Heart right ventricle (tissue), 16 donors: Measurements from ENCODE around the gene EPX. TPM values are rescaled to one million over a fixed set of nuclear protein-coding genes. Genes with fewer than 3 reads are reported as not detected.

Source experiments
- ATAC-seq, 8 donors: fragments of 200-7000 bp; cut with Tn5 transposase; one replicate each; pipeline ENCODE4 v1.9.1; 2020; ENCODE audit warnings: mild to moderate bottlenecking in 8 of 8, moderate library complexity in 8 of 8, moderate number of reproducible peaks in 1 of 8
- DNase-seq, 2 donors: peaks; one replicate each; pipeline ENCODE4 v3.0.0-alpha.2; 2020
- H3K27ac ChIP-seq, 10 donors: fragments of 200-600 bp; sonication (generic) in 2 of 10; one replicate each; pipeline versions ENCODE4 v1.5.0 to v1.8.0; 2020 to 2022; ENCODE audit warnings: mild to moderate bottlenecking in 3 of 10
- H3K27me3 ChIP-seq, 7 donors: fragments of 200-600 bp; one replicate each; pipeline ENCODE4 v1.8.0; 2021 to 2022; ENCODE audit warnings: mild to moderate bottlenecking in 2 of 7
- H3K36me3 ChIP-seq, 9 donors: fragments of 200-600 bp; sonication (generic) in 1 of 9; one replicate each; pipeline versions ENCODE4 v1.5.0 to v1.8.0; 2020 to 2022; ENCODE audit warnings: mild to moderate bottlenecking in 2 of 9
- H3K4me1 ChIP-seq, 9 donors: fragments of 200-600 bp; sonication (generic) in 1 of 9; one replicate each; pipeline versions ENCODE4 v1.5.0 to v1.8.0; 2020 to 2022; ENCODE audit warnings: mild to moderate bottlenecking in 4 of 9
- H3K4me3 ChIP-seq, 10 donors: fragments of 200-600 bp; sonication (generic) in 2 of 10; one replicate each; pipeline versions ENCODE4 v1.5.0 to v1.8.0; 2020 to 2022; ENCODE audit warnings: mild to moderate bottlenecking in 7 of 10, moderate library complexity in 2 of 10
- H3K9me3 ChIP-seq, 11 donors: fragments of 200-600 bp in 10 of 11; sonication (generic) in 2 of 11; one replicate each; pipeline versions ENCODE4 v1.5.0 to v1.8.0; 2013 to 2022; ENCODE audit warnings: mild to moderate bottlenecking in 2 of 11, control low read depth in 1 of 11, moderate library complexity in 1 of 11
- WGBS, 2 donors: extraction: QIAGEN DNeasy Blood & Tissue Kit; methylation state at CpG; one replicate each; pipeline ENCODE4 v1.1.7; 2013; ENCODE audit warnings: inconsistent platforms in 1 of 2; 5-methylcytosine and 5-hydroxymethylcytosine counted together
- intact Hi-C, 10 donors: fragments of 100-400 bp; cut with DNase I; formaldehyde crosslinking; loops; one replicate each; pipeline versions ENCODE4 v1.11.1 to v1.14.2; 2022
- polyA plus RNA-seq, 2 donors: library from polyadenylated mRNA; stranded (reverse); fragments of 200-250 nt; gene quantifications; one replicate each; pipeline ENCODE4 v1.2.3, GENCODE V29; 2013
- total RNA-seq, 10 donors: library from RNA; stranded (reverse); fragmentation: NEBNext Ultra II Directional in 3 of 10; extraction: Animal tissue kit (Norgen Biotek cat#: 25700) in 3 of 10; gene quantifications; one replicate each; pipeline versions ENCODE4 v1.2.1 to v1.2.4, GENCODE V29; 2021 to 2023
- TF ChIP-seq, protein P1 (sequence below), 9 donors: fragments of 200-600 bp; sonication (generic) in 2 of 9; IDR thresholded peaks; one replicate each; pipeline versions ENCODE4 v1.5.0 to v1.8.0; 2021 to 2022; ENCODE audit warnings: antibody characterized with exemption in 9 of 9, mild to moderate bottlenecking in 5 of 9, moderate library complexity in 1 of 9
- donor health status: Arrhythmogenic right ventricular cardiomyopathy.
- donor health status: ischemic (EF 13 %, LVEDD 7.1; RV severe dilation, severe dysfunction).
- donor health status: healthy with polysubstance abuse.
- donor health status: DM: no; HTN: yes; CAD: no.
- donor health status: DM: no; HTN: no; CAD: no.
- donor health status: ischemic (EF 25% LVEDD 6.9; RV normal size, moderate dysfunction).
- donor health status: ischemic (EF 25% LVEDD 5.7; RV mildly dilated, moderate dysfunction).
- donor health status: healthy.
- donor health status: DM: yes; HTN: yes; CAD: no.
- donor health status: Ischemic cardiomyopathy.
- donor health status: ischemic (EF 35%, LVEDD 5.7; RV mildly dilated, moderate dysfunction).
- donor health status: nonischemic (EF 11% LVEDD 7.7; RV severe dilation, severe dysfunction).
- donor health status: DM: yes; HTN: yes; CAD: no.
- donor health status: PGD.
- donor health status: ischemic (EF 29% LVEDD 5.4; RV normal size, mild dysfunction).
- donor health status: nonischemic (EF 23%, LVEDD 6.1; RV moderate dilation, normal function).

EPX gene
- total and polyA plus RNA-seq, 12 donors, result not detected

GRCh38 chr17:58196610-58197009, 4.1 kb downstream of the EPX start:
- Histone ChIP-seq H3K36me3 (no peaks in the 10 kb centered on the region), H3K27ac (no peak overlapping the region), H3K4me1 (no peaks in the 10 kb centered on the region), H3K9me3 (no peaks in the 10 kb centered on the region), H3K4me3 (no peak overlapping the region), H3K27me3 (peaks cover 0 to 61% (median 37%) of the 10 kb centered on the region in 7 donors)
- TF ChIP-seq, protein P1, sequence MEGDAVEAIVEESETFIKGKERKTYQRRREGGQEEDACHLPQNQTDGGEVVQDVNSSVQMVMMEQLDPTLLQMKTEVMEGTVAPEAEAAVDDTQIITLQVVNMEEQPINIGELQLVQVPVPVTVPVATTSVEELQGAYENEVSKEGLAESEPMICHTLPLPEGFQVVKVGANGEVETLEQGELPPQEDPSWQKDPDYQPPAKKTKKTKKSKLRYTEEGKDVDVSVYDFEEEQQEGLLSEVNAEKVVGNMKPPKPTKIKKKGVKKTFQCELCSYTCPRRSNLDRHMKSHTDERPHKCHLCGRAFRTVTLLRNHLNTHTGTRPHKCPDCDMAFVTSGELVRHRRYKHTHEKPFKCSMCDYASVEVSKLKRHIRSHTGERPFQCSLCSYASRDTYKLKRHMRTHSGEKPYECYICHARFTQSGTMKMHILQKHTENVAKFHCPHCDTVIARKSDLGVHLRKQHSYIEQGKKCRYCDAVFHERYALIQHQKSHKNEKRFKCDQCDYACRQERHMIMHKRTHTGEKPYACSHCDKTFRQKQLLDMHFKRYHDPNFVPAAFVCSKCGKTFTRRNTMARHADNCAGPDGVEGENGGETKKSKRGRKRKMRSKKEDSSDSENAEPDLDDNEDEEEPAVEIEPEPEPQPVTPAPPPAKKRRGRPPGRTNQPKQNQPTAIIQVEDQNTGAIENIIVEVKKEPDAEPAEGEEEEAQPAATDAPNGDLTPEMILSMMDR (IDR thresholded peaks at IDR 0.05), result no peak
- ATAC-seq (no peak), DNase-seq (no peak)
- WGBS, 2 donors, result 85 to 91% methylated on average over 7 of the region's 7 CpGs
- intact Hi-C loops, result no loop called here

DNA sequence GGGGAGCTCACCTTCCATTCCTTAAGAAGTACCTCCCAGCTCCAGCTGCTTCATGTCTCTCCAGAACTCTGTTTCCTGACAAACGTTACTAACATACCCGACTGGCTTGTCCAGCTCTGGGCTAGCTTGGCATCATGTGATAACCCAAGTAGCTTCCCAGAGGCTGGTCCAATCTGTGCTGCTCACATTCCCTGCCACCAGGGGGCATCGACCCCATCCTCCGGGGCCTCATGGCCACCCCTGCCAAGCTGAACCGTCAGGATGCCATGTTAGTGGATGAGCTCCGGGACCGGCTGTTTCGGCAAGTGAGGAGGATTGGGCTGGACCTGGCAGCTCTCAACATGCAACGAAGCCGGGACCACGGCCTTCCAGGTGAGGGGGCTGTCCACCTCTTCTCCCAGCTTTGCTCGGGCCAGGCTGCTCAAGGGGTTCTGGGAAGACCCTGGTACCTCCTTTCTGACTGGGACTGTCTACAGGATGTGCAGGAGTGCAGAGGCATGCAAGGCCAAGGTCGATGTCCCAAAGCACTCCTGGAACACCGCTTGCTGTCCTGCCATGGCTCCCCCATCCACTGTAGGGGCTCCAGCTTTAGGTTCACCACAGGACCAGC, 7.6 kb downstream of the EPX start:
- 39 to 48% methylated on average over 14 of the region's 14 CpGs for WGBS, 2 donors
- ATAC-seq (peak in 5 of 8 donors; percentile 24 to 60 (median 46)), DNase-seq (peak in 1 of 2 donors; percentile 42)
- H3K27ac ChIP-seq, result no peak overlapping the region
- intact Hi-C loops, result no loop called here
- peaks cover 0 to 6% (median 0%) of the 10 kb centered on the region in 9 donors for H3K36me3 ChIP-seq
- no peak overlapping the region for H3K4me3 ChIP-seq
- TF ChIP-seq, protein P1 (IDR thresholded peaks at IDR 0.05), result peak in 7 of 9 donors; percentile 39 to 65 (median 47)
- H3K4me1 ChIP-seq, result no peaks in the 10 kb centered on the region
- peaks cover 0 to 38% (median 25%) of the 10 kb centered on the region in 7 donors for H3K27me3 ChIP-seq
- no peaks in the 10 kb centered on the region for H3K9me3 ChIP-seq

DNA sequence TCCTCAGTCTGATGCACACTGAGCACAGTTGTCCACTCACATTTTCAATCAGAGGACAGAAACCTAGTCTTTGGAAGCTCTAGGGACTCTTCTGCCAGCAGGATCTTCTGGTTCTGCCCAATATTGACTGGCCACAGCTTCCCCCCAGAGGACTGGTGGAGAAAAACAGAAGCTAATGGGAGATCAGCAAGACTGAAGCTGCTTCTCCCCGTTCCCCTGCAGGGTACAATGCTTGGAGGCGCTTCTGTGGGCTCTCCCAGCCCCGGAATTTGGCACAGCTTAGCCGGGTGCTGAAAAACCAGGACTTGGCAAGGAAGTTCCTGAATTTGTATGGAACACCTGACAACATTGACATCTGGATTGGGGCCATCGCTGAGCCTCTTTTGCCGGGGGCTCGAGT, 10.3 kb downstream of the EPX start:
- no peak for ATAC-seq
- WGBS, 2 donors, result 78 to 85% methylated on average over 7 of the region's 7 CpGs

DNA sequence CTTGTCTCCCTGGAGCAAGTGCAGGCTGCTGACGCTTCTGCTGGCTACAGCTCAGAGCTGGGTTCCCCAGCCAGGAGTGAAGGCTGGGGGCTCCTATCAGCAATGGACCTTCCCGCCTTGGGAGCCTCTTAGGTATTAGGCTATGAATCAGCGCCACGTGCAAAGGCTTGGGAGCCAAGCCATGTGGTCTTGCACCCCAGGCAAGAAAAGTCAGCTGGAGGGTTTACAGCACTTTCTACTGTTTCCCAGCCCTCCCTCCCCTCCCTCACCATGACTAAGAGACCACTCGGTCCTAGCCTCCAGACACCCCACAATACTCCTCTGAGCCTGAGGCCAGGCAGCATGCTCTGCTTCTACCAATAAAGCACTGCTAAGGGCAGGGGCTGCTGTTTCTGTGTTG, 12.3 kb downstream of the EPX start:
- Histone ChIP-seq H3K27me3 (peaks cover 0 to under 1% (median 0%) of the 10 kb centered on the region in 7 donors), H3K27ac (no peak overlapping the region), H3K4me1 (no peaks in the 10 kb centered on the region), H3K9me3 (no peaks in the 10 kb centered on the region), H3K4me3 (no peak overlapping the region), H3K36me3 (peaks cover 0 to 51% (median 23%) of the 10 kb centered on the region in 9 donors)
- TF ChIP-seq, protein P1 (IDR thresholded peaks at IDR 0.05), result no peak
- ATAC-seq (no peak), DNase-seq (no peak)
- WGBS, 2 donors, result 85 to 88% methylated on average over 5 of the region's 5 CpGs
- intact Hi-C loops, result no loop called here

More for the DNA sequence above, 10.3 kb downstream of the EPX start:
- H3K4me3 ChIP-seq, result no peak overlapping the region
- no peak overlapping the region for H3K27ac ChIP-seq
- intact Hi-C loops, result no loop called here
- H3K27me3 ChIP-seq, result peaks cover 0 to 20% (median 14%) of the 10 kb centered on the region in 7 donors
- H3K36me3 ChIP-seq, result peaks cover 0 to 33% (median 14%) of the 10 kb centered on the region in 9 donors
- no peaks in the 10 kb centered on the region for H3K4me1 ChIP-seq
- DNase-seq, result no peak
- H3K9me3 ChIP-seq, result no peaks in the 10 kb centered on the region
- TF ChIP-seq, protein P1 (IDR thresholded peaks at IDR 0.05), result no peak
